Occipital lobe (tissue), 2 donors: Measurements from ENCODE around the gene POTEF. TPM values are rescaled to one million over a fixed set of nuclear protein-coding genes. Genes with fewer than 3 reads are reported as not detected.
"Not testable (repeated sequence)": the region's sequence is repeated elsewhere in the genome, so short reads cannot be mapped to it uniquely, and the experiment has no call there.

Experiments
- DNase-seq: peaks from one replicate; lab custom pipeline; 2025; lab: John Stamatoyannopoulos, UW
- total RNA-seq: library from RNA; depleted of rRNA; stranded (reverse); fragments of >200 nt; gene quantifications from one replicate; pipeline ENCODE4 v1.2.3, GENCODE V29; 2014

POTEF gene
- not detected for total RNA-seq

DNA sequence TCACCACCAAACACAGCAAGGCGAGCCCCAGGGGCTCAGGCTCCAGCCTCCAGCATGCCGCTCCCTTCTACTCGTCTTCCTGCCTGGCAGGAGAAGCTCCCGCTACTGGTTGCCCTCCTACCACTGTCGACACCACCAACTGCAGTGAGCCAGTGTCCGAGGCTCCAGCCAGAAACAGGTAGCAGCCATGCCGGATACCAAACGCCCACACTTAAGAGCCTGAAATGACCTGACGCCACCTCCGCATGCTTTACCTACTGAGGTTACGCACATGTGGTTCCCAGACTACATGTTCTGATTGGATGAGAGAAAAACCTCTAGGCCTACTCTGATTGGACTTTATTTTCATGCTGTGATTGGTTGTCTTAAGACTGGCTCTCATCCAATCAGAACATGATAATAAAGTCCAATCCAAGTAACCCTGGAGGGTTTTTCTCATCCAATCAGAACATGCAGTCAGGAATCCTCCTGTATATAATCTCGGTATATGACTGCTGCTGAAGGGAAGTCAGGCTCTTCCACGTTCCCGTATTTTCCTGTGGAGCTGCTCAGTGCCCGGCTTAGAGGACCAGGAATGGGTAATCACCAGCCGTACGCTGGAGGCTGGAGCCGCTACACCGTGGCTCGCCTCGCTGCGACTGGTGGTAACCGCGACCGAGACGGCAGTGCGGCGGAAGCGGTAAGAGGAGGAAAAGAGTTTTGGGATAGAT, at the start of gene POTEF:
Gene POTEF, minus strand, starts transcription at position 103 of the 710 bp plus-strand sequence. CDS start 8,707 bp downstream, outside the sequence.
- DNase-seq = not testable (repeated sequence)

DNA sequence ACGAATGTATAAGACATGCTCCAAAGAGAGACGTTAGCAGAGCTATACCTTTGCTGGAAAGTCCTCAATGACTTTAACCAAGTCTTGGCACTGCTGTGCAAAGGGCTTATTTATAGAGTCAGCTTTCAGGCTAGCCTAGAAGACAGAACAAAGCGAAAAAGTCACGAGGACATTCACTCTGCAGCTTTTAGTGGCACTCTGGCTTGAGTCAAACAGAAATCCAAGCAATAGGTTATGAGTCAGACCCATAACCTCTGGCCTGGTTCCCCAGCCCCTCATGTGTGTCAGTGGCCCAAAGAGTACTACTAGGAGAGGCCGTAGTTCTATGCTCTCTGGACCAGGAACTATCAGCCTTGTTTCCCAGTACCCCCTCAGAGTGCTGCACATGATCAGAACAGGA, 45.8 kb upstream of the POTEF start:
- not testable (repeated sequence) for DNase-seq

DNA sequence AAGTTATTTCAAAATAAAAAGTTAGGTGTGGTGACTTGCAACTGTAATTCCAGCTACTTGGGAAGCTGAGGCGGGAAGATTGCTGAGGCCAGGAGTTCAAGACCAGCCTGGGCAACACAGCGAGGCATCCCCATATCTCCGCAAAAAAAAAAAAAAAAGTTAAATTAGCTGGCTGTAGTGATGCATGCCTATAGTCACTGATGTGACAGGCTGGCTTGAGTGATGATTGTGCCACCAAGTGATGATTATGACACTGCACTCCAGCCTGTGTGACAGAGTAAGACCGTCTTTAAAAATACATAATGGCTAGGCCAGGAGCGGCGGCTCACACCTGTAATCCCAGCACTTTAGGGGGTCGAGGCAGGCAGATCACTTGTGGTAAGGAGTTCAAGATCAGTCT, 40.9 kb upstream of the POTEF start:
- no peak for DNase-seq

DNA sequence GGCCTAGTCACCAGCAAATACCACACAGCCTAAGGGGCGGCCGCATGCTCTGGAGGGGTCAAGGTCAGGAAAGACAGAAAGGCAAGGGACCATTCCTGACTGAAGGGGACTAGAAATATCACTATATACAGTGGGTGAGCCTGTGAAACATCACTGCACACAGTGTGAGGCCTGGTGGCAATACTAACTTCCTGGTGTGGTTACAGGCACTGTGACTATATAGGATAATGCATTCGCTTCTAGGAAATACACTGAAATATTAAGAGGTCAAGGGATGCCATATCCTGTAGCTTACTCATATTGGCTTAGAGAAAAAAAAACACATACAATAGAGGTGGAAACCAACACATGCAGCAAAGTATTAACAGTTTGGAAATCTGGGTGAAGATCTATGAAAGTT, 40.1 kb upstream of the POTEF start:
- DNase-seq = not testable (repeated sequence)

DNA sequence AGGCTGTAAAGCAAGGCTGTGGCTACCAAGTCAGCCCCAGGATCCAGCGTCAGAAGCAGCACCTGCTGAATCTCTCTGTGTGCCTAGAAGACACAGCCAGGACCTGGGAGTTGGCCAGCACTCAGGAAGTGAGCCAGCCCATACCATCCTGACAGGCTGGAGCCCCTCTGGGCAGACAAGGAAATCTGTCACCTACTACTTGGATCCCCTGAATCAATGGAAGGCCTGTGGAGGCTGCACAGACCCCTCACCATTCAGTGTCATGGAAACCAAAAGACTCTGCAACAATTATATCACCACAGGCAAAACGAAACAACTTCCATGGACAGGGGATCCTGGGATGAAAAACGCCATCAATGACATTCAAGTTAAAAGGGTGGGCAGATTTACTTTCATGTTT, 37.6 kb upstream of the POTEF start:
- DNase-seq = not testable (repeated sequence)

DNA sequence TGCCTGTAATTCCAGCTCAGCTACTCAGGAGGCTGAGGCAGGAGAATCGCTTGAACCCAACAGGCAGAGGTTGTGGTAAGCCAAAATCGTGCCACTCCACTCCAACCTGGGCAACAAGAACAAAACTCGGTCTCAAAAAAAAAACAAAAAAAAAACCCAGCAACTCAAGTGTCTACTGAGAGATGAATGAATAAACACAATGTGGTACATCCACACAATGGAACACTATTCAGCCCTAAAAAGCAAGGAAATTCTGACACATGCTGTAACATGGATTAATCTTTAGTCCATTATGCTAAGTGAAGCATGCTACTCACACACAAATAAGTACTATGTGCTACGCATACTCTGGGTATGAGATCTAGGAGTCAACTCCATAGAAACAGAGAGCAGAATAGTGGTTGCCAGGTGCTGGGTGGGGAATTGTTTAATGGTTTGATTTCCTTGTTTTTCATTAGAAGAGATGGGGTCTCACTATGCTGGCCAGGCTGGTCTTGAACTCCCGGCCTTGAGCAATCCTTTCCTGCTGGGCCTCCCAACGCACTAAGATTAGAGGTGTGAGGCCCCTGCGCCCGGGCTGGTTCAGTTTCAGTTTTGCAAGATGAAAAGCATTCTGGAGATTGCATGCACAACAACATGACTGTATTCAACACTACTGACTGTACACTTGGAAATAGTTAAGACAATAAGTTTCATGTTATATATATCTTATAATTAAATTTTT, 36.4 kb upstream of the POTEF start:
- DNase-seq = no peak

DNA sequence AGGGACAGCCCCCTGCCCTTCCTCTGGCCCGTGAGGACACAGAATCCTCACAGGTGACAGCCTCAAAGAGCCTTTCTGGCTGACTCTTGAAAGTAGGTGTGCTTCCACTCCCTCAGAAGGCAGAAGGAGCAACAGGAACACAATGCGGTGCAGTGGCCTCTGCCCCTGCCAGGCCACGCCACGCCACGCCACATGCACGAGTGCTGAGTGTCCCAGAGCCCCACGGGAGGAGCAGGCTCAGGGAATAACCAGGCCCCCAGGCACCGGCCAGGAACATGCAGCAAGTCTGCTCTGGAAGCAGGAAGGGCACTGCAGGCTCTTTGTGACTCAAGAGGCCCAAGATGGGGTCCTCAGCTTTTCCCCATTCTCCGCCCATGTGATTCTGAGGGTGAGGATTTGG, 33.9 kb upstream of the POTEF start:
- DNase-seq = no peak

DNA sequence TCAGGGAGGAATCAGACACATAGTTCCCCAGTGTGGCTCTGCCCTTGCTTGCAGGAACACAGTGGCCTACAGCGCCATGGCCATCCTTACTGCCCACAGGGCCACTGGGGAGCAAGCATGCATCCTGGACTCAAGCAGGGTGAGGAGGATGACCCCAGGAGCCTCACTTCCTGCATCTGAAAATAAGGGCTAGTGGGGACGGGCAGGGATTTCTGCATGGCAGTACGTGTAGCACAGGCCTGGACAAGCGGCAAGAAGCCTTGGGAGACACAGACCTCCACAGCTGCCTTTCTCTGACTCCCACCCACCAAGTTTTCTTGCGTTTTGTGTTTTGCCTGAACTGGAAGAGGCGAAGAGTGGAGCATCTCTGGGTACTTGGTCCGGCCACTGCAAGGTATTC, 33.5 kb upstream of the POTEF start:
- DNase-seq = not testable (repeated sequence)

DNA sequence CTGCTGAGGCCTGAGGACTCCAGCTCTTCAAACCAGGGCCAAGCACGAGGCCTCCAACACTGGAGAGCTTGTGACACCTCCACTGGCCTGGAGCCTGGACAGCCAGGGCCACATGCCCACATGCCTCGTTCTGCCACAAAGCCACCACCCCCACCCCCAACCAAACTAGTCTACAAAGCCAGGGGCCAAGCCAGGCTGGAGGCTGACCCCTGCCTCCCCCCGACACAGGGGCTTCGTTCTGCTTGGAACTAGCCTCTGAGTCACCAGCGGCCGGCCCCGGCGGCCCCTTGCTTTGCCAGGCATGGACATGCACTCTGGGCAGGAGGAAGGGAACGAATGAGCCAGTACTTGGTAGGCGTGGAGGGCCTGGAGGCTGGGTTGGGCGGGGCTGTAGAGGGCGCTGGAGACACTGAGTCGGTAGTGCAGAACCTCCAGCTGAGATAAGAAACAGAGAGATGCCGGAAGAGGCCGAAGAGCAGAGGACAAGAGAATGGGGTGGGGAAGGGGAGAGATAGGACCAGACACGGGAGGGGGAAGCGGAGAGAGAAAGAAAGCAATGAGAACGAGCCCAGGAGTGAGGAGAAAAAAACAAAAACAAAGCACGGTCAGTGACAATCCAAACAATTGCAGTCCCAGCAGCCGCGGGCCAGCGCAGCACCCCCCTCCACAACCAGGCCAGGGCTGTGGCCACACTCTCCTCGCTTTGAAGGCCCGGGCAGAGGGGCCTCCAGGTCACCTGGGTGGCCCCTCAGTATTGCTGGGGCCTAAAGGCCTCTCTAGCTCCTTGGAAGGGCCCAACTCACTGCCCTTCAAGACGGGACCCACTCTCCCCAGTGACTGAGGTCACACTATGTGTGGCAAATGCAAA, 32.0 kb upstream of the POTEF start:
- not testable (repeated sequence) for DNase-seq

DNA sequence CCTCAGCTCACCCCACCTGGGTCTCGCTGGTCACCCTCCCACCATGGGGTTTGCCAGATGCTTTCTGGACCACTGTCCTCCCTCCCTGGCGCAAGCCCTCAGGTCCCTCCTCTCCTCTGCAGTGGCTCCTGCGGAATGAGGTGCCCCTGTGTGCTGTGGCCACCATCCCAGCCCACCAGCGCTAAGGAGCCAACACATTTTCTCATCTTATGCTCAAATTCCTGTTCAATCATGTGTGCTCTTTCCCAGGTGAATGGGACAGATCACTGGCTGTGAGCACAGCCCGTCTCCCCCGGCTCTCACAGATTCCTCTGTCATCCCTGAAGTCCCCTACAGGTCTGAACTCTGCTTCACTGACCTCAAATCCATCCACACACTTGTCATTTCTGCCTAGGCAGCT, 31.1 kb upstream of the POTEF start:
- no peak for DNase-seq

DNA sequence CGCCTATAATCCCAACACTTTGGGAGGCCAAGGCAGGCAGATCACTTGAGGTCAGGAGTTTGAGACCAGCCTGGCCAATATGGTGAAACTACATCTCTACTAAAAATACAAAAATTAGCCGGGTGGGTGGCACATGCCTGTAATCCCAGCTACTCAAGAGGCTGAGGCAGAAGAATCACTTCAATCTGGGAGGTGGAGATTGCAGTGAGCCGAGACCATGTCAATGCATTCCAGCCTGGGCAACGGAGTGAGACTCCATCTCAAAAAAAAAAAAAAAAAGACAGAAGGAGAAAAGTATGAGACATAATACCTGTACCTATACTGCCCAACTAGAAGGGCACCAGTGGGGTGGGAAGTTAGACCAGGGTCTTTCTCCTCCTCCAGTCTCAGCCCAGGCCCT, 30.4 kb upstream of the POTEF start:
- not testable (repeated sequence) for DNase-seq

DNA sequence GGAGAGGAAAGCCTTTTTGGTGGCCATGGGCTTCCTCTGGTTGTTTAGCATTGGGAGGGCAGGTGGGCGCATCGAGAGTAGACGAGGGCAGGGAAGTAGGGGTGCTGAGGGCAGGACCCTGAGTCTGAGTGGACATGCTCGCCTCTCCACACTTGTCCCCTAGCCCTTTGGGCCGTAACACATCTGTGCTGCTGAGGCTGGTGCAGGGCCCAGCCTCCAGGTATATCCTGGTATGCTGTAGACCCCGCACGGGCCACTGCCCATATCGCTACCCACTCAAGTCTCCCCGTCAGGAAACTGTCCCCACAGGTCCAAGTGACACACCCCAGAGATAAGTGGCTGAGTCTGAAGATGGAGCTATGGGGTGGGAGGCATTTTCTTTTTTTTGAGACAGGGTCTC, 29.6 kb upstream of the POTEF start:
- DNase-seq = no peak

DNA sequence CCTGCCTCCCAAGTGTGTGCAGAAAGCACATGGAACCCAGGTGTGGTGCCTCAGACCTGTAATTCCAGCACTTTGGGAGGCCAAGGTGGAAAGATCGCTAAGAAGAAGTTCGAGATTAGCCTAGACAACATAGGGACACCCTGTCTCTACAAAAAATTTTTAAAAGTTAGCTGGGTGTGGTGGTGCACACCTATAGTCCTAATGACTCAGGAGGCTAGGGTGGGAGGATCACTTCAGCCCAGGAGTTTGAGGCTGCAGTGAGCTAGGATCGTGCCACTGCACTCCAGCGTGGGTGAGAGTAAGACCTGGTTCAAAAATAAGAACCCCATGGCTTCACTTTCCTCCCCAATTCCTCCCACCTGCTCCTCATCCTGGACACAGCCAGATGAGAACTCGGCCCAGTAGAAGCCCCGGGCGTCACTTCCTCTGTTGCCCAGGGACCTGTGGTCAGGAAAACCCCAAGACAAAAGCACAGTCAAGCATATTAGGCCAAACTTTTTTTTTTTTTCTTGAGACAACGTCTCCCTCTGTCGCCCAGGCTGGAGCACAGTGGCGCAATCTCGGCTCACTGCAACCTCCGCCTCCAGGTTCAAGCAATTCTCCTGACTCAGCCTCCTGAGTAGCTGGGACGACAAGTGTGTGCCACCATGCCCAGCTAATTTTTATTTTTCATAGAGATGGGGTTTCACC, 28.9 kb upstream of the POTEF start:
- not testable (repeated sequence) for DNase-seq

DNA sequence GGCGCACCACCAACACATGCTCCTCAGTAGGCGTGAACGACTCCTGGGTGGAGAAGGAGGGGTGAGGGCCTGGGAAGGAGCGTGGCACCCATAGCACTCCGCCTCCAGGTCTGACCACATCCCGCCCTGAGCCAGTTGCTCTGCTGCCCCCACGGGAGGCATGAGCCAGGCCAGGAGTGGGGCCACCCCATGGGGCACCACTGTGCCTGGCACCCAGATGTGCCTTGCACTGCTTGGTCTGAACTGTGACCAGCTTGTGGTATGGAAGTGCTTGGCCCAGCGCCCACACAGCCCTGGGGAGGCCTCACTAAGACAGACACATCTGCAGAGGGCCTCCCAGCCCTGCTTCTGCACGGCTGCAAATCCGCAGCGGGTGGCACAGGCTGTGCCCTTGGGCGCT, 28.3 kb upstream of the POTEF start:
- DNase-seq = not testable (repeated sequence)

DNA sequence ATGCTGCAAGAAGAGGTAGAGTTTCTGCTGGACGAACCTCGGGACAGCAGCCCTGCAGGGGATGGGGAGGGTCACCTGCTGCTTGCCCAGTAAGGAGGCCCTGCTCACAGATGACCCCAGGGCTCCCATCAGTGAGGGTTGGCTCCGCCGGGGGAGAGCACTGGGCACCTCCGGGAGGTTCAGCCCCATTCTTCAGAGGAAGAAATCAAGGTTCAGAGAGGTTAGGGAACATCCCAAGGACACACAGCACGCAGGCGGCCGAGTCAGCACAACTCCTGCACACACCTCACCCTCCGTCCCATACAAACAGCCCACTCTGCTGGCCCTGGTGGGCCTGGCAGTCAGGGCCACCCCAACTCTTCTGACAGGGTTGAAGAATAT, 27.6 kb upstream of the POTEF start:
- DNase-seq = no peak

DNA sequence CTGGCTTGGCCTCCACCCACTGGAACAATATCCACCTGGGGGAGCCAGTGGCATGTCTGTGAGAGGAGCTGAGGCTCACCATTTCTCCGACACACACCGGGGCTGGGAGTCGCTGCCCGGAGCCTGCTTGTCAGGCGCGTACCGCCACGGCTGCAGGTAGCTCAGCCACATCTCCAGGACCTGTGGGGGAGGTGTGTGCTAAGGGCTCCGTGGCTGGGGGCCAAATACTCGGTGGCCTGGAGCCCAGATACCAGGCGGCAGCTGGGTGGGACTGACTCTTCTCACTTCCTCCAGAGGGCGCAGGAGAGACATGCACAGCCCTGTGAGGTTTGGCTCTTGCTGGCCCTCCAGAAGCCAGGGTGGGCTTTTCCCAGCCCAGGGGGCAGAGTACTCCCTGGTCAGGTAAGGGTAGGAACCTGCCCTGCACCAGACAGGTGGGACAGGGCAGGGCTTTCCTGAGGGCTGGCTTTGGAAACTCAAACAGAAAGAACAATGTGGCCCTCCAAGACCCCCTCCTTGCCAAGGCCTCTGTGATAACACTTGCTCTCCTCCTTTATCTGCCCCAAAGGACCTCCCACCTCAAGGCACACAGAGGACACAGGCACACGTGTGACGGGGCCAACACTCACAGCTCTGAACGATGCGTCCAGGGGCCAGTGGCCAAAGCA, 27.1 kb upstream of the POTEF start:
- DNase-seq = not testable (repeated sequence)

DNA sequence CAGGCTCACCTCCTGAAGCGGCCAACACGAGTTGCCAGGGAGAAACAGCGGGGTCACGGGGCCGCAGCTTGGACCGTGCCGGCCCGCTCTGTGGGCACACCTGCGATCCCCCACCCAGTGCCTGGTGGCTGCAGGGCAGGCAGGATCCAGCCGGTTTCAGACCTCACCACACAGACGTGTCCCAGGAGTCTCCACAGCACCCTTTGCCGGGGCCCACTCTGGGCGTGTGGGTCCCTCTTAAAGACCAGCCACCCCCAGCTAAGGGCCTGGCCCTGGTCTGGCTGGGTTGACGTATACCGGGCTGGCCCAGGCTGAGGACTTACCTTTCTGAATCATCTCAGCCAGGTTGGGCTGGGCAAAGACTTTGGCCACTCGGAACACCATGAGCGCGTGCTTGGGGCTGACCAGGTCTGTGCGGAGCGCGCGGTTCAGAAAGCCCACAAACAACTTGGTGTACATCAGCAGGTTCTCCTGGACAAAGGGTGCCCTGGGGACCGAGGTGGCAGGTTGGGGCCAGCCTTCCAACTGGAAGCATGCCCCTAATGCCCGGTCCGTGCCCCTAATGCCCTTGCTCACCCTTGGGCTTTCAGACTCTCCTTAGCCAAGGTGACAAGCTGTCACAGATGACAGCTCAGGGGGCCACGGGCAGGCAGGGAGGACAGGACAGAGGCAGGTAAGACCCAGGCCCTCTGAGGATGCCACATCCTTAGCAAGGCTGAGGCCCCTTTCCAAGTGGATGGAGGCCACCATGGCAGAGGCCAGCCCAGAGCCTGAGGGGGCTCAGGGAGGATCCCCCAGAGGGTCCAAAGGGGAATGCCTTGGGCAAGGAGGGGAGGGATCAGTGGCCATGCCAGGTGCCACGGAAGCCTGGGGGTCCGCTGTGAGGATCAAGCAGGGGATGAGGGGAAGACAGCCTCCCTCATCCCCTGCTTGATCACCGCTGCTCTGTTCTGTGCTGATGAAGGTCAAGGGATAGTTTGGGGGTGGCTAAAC, 26.0 kb upstream of the POTEF start:
- no peak for DNase-seq

DNA sequence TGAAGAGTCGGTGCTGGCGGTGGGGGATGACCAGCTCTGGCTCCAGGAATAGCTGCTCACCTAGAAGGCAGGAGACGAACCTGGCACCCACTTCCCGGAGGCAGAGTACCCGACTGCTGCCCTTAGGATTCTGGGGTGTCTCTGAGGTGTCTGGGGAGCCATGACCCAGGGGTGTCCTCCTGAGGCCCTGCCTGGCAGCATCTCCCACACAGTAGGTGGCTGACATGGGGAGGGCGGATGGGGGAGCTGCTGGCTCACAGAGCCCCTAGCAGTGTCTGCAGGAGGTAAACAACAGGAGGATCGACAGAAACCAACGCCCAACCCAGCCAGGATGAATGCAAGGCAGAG, 25.4 kb upstream of the POTEF start:
- not testable (repeated sequence) for DNase-seq

DNA sequence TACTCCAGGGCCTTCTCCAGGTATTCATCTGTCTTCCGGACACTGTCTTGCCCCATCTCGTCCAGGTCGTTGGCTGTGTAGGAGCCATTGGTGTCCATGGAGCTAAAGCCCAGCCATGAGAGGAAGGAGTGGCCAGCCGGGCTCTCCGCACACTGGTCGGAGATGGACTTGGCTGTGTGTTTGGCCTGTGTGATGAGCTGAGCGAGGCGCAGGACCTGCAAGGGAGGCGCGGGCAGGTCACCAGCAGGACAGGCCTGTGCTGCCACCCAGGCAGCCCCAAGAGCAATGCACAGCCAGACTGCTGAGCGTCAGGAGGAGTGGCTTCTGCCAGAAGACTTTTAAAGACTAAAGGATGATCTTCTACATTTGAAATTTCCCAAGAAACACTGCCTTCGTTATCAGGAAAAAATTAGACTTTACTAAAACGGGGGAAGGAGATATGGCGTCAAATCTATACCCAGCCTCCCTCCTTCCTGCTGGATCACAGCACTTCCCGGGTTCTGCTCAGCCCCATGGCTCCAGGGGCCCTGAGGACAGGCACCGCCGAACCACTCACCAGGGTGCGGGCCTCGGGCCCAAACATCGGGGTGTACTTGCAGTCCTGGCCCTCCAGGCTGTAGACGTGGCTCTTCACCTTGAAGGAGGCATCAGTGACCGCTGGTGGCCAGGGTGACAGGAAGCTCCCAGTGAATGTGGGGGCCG, 24.9 kb upstream of the POTEF start:
- DNase-seq = not testable (repeated sequence)
